ENCODE results near the gene ACTL7B.
"Not testable (repeated sequence)": the region's sequence is repeated elsewhere in the genome, so short reads cannot be mapped to it uniquely, and the experiment has no call there.

Gene ACTL7B, protein sequence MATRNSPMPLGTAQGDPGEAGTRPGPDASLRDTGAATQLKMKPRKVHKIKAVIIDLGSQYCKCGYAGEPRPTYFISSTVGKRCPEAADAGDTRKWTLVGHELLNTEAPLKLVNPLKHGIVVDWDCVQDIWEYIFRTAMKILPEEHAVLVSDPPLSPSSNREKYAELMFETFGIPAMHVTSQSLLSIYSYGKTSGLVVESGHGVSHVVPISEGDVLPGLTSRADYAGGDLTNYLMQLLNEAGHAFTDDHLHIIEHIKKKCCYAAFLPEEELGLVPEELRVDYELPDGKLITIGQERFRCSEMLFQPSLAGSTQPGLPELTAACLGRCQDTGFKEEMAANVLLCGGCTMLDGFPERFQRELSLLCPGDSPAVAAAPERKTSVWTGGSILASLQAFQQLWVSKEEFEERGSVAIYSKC

DNA sequence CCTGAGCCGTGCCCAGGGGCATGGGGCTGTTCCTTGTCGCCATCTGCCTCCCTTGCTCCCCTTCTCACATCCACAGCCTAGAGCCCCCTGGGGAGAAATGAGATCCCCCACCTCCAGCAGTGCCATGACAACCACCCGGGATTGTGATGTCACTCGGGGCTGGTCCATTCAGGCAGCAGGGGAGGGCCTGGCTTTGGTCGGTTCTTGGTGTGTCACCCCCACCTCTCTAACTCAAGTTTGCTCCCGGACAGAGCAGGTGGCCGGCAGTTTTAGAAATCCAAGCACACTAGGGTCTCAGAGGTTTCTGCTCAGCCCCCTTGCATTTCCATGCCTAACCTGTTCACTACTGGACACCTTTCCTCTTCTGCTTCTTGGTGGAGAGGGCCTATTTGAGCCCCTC lies at the start of gene ACTL7B:
ACTL7B (minus strand) TSS at position 99 of the 400 bp plus-strand sequence; CDS start at position 43, 56 bp downstream.
- DNase-seq (ENCODE audit: low read depth): no peak

DNA sequence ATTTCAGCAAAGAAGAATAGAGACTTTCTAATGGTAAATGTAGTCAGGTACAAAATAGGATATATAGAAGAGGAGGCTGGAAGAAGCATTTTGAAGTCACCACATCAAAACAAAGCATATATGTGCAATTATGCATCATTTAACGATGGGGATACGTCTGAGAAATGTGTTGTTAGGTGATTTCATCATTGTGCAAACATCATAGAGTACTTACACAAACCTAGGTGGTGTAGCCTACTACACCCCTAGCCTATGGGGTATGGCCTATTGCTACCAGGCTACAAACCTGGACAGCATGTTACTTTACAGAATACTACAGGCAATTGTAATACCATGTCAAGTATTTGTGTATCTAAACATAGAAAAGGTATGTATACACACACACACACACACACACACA lies 49.7 kb upstream of the ACTL7B start:
- DNase-seq (ENCODE audit: low read depth): no peak

DNA sequence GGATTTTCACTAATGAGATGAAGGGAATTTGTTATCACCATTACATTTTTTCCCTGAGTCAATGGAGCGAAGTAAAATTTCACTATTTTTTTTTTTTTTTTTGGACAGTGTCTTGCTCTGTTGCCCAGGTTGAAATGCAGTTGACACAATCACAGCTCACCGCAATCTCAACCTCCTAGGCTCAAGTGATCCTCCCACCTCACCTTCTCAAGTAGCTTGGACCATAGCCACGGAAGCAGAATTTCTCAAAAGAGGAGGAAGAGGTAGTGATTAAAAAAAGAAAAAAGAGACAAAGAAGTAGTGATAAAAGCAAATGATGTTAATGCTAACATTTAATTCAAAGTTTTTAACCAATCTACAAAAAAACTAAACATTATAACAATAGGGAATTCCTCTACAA lies 48.4 kb upstream of the ACTL7B start:
- DNase-seq (ENCODE audit: low read depth): no peak

DNA sequence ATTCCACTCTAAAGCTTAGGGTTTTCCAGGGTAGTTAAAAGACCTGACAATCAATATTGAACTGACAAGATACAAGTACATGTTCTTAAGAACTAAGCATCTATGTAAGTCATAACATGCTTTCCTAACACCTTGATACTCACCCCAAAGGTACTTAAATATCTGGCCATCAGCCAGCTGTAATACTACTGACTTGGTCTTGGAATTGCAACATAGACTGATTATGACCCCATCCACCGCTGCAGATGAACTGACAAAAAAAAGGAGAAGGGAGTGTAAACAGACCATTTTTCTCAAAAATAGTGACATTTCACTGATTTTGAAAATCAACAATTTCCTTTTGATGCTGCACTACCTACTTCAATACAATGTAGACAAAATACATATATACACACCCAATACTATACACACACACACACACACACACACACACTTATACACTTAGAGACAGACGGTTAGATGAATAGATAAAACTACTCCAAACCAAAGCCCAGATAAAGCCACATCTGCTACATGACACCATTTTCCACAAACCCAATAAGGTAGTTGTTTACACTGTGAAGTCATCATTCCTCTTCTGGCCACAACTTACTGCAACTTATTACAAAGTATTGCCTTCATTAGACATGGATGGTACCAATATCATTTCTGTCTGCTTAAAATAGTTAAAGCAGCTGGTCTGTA lies 47.8 kb upstream of the ACTL7B start:
- DNase-seq (ENCODE audit: low read depth): no peak

DNA sequence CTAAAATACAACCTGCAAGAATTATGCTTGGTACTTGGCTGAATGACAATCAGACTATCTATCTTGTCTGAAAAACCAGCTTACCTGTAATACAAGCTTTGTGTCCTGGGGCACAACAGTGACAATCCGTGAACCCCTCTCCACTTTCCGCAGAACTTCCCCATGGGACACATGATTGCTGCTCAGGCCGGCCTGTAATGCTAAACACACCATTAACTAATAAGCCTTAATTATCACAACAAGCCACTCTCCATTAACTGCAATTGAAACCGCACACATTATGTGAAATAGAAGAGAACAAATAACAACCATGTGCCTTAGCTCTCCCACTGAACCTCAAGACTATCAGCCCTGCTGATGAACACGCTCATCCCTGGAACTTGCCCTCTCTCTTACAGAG lies 44.4 kb upstream of the ACTL7B start:
- no peak for DNase-seq (ENCODE audit: low read depth)

DNA sequence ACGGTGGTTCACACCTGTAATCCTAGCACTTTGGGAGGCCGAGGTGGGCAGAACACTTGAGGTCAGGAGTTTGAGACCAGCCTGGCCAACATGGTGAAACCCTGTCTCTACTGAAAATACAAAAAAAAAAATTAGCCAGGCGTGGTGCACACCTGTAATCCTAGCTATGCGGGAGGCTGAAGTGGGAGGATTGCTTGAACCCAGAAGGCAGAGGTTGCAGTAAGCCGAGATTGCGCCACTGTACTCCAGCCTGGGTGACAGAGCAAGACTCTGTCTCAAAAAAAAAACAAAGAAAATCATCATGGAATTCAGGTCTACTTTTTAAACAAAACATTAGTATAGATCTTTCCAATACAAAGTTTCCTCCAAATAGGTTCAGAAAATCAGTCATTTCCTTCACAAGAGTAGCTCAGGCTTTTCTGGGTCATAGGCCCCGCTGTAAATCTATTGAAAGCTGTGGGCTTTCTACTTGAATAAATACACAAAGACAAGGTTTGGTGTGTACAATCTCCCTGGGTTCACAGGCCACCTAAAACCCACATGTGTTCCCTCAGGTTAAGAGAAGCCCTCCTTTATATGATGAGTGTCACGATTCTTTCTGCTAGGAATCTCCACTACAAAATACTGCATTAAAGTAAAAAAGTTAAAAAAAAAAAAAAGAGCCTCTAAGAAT lies 43.4 kb upstream of the ACTL7B start:
- not testable (repeated sequence) for DNase-seq (ENCODE audit: low read depth)

DNA sequence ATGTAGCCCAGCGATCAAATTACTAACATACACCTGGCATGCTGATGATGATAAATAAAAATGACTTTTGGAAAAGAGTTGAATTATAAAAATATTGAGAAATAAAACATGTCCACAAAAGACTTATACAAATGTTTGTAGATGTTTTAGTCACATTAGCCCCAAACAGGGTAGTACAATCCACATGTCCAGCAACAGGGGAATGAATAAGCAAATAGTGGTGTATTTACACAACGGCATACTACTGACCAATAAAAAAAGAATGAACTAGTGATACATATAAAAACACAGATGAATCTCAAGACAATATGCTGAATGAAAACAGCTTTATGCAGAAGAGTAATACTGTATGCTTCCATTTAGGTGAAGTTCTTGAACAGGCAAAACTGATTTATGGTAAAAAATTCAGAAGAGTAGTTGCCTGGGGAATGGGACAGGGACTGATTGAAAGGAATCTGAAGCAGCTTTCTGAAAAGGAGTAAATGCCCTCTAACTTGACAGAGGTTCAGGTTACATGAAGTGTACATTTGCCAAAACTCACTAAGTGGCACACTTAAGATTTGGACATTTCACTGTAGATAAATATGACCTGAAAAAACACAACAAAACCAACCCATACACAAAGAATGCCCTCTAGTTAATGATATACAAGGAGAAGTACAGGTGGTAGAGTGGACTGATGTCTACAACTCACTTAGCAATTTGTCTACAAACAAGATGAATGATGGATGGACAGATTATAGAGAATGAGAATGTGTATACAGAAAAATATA lies 41.7 kb upstream of the ACTL7B start:
- no peak for DNase-seq (ENCODE audit: low read depth)

DNA sequence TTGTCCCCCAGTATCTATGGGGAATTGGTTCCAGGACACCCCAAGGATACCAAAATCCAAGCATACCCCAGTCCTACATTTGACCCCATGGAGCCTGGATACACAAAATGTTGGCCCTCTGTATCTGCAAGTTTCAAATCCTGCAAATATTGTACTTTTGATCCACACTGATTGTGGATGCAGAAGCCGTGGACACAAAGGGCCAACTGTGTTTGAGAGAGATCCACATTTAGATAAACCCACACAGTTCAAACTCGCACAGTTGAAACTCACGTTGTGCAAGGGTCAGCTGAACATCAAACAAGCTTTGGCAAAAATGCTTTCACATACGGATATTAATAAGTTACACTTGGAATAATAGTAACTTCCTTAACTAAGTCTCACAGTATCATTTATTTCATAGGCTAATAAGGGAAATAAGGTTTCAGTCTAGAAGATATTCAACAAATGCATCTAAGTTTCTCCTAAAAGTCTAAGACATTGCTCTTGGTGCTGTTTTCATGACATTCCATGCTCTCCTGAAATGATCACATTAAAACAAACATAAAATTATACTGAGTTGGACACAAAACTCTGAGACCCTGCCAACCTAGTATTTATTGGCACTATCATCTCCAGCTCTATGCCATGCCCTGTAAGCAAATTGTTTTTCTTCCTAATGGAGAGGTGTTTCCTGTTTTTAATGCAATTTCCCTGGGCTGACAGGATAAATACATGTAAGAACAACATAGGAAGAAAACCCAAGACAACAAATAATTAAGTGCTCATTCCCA lies 38.6 kb upstream of the ACTL7B start:
- no peak for DNase-seq (ENCODE audit: low read depth)

DNA sequence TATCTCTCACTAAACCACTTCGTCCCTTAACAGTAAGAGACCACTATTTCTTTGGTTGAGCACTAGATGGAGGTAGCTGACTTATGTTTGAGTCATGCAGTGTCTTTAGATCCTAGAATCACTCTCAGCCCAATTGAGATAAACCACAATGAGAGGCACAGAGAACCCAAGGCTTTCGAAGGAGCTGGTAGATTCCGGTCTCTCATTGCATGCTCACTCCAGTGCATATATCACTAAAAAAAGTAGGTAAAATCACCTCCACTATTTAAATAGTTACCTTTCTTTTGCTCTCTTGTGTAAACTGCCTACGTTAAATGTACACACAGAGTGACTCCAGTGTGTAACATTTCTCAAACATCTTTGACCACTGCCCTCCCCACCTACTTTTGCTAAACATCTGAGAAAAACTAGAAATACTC lies 33.9 kb upstream of the ACTL7B start:
- no peak for DNase-seq (ENCODE audit: low read depth)

DNA sequence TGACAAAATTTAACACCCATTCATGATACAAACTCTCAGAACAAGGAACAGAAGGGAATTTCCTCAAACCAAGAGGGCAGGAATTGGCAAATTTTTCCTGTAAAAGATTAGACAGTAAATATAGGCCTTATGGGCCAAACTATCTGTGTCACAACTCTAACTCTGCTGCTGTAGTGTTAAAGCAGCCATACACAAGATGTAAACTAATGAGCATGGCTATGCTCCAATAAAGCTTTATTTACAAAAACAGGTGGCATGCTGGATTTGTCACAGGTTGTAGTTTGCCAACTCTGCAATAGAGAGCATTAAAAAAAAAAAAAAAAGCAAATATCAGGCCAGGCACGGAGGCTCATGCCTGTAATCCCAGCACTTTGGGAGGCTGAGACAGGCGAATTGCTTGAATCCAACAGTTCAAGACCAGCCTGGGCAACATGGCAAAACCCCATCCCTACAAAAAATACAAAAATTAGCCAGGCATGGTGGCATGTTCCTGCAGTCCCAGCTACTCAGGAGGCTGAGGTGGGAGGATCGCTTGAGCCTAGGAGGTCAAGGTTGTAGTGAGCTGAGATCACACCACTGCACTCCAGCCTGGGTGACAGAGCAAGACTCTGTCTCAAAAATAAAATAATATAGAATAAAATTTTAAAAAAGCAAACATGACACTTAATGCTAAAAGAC lies 30.9 kb upstream of the ACTL7B start:
- DNase-seq (ENCODE audit: low read depth): not testable (repeated sequence)

DNA sequence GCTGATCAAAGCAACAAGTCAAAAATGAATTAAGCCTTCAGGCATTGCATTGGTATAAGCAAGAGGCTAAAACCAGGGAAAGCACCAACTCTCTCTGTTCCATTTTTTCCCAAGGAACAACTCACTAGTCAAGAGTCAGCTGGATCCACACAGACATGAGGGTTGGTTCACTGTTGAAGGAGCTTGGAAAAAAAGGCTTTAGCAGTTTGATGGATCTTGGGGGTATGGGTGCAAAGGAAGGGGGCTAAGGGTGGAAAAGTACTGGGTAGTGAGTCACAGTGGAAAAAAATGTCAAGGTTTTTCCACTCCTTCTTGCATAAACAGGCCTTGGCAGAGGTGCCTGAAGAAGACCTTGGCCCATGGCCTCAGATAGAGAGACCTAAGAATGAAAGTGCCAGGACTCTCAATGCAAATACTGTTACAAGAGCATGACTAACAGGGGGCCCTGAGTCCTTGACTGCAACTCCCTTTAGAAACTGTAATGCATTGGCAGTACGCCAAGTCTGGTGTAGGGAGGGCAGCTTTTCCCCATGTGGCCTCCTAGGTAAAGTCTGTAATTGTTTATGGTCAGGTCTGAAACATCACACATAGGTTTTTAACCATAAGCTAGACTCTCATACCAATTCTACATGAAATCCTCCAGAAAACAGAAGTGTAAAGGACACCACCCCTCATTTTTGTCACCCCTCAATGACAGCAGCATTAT lies 30.0 kb upstream of the ACTL7B start:
- DNase-seq (ENCODE audit: low read depth): peak; percentile 38

DNA sequence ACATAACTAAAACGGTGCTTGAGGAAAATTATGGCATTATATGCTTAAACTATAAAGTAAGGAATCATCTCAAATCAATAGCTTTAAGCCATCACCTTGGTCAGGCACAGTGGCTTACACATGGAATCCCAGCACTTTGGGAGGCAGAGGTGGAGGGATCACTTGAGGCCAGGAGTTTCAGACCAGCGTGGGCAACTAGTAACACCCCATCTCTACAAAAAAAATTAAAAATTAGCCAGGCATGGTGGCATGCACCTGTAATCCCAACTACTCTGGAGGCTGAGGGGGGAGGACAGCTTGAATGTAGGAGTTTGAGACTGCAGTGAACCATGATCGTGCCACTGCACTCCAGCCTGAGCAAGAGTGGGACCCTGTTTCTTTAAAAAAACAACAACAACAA lies 28.9 kb upstream of the ACTL7B start:
- no peak for DNase-seq (ENCODE audit: low read depth)

DNA sequence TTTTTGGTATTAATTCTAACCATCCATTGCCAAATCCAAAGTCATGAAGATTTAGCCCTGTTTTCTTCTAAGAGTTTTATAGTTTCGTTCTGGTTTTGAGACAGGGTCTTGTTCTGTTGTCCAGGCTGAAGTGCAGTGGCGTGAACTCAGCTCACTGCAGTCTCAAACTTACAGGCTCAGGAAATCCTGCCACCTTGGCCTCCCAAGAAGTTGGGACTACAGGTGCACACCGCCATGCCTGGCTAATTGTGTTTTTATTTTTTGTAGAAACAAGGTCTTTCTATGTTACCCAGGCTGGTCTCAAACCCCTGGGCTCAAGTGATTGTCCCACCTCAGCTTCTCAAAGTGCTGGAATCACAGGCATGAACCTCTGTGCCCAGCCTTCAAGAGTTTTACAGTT lies 27.3 kb upstream of the ACTL7B start:
- no peak for DNase-seq (ENCODE audit: low read depth)

DNA sequence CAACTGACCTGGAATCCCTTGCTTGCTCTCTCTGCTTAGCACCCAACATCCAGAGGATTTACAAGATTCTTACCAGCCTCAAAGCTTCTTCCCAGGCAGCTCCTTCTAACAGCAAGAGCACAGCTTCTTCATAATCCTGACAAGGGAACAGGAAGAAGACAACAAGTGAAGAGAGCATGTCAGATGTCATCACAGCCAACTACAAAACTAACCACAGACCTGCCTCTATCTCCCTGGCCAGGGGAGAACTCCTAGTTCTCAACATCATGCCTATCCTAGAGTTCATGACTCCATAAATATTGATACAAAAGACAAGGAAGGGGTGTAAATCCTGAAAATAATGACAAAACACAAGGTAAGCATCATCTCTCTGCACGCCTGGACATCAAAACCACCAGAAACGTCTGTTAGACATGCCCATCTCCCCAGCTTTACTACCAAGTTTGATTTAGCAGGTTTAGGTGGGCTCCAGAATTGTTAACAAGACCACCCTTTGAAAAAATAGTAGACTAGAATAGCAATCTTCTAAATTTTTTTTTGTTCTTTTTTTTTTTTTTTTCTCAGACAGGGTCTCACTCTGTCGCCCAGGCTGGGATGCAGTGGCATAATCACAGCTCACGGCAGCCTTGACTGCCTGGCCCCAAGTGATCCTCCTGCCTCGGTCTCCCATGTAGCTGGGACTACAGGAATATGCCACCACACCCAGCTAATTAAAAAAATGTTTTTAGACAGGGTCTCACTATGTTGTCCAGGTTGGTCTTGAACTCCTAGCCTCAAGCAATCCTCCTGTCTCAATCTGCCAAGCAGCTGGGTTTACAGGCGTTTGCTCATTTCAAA lies 26.5 kb upstream of the ACTL7B start:
- no peak for DNase-seq (ENCODE audit: low read depth)

DNA sequence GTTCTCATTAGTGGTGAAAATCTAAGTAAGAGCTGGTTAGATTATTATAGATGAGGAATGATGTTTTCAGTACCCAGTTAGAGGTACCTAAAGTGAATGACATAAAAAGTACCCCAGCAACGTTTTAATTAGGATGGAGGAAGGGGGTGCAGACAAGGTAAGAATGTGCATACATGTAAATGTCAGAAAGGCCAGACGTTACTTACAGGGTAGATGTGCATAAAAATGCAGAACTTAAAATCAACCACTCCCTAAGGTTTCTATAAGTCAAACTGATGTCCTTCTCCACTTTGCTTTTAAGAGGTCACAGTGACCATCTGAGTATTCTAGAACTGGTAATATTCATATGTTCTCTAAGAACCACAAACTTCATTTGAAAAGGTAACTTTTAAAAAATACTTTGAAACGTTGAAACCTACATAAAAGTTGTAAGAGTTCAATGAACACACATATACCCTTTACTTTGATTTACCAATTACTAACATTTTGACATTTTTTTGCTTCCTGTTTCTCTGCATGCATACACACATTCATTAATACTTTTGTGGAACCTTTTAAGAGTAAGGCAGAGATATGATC lies 25.0 kb upstream of the ACTL7B start:
- no peak for DNase-seq (ENCODE audit: low read depth)

DNA sequence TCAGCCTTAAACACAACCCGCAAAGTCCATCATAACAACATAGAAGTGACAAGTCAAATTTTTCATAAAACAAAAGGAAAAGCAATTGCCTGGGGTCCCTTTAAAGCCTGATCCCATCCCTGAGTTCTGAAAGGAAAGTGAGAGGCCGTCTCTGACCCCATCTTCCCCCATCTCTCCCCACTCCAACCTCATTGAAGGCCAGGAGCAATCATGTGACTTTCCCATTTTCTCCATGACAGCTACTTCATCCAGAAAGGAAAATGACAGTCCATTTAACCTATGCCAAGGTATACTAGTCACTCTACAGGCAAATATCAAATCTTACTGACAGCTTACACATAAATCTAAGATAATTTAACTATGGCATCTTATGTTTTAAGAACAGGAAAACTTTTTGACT lies 21.7 kb upstream of the ACTL7B start:
- no peak for DNase-seq (ENCODE audit: low read depth)

DNA sequence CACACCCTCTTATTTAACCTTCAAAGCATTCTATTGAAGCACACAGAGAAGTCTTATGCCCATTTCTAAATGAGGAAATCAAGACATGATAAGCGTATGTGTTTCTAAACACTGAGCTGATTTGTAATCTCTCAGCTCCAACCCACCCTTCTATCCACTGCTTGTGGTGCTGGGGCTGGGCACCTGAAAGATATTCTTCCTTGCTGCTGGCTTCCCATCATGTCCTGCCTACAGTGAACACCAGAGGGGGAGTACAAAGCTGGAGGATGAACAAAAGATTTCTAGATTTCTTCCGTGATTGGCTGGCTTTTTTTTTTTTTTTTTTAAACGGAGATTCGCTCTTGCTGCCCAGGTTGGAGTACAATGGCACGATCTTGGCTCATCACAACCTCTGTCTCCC lies 20.6 kb upstream of the ACTL7B start:
- no peak for DNase-seq (ENCODE audit: low read depth)

DNA sequence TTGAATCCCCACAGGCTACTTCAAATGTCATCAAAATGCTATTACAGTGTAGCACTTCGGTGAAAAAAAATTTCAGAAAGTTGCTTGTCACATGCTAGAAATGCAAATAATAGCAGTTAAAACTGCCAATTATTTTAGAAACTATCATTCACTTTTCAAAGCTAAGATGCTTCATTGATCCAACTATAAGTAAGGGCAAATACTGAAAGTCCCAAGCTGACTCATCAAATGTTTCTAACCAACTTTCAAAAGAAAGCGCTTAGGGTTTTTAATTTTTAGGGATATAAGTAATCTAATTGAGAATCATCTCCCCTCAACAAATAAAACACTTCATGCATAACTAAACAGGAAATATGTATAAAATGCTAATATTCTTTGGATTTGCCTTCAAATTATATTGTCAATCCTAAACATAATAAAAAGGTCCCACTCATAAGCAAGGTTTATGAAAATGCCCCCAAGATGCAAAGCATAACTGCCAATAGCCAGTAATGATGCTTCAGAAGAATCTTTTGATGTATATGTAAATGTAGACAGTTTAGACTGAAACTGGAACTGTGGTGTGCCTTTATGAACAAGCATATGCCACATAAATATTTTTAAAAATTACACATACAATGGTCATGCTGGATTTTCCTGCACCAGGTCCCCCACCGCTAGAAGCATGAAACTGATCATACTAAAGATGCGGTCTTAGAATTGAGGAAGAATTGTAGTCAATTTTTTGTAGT lies 18.4 kb upstream of the ACTL7B start:
- DNase-seq (ENCODE audit: low read depth): no peak
